B cell (primary cell): Measurements from ENCODE around the gene ABCG1. TPM values are rescaled to one million over a fixed set of nuclear protein-coding genes. Genes with fewer than 3 reads are reported as not detected.

ENCODE experiments used
- ATAC-seq: fragments of 200-7000 bp; cut with Tn5 transposase; one replicate; pipeline ENCODE4 v1.10.0; 2021; ENCODE audit warnings: low read depth, mild to moderate bottlenecking, moderate number of reproducible peaks, moderate library complexity
- CTCF ChIA-PET: fragments of 350-600 bp; sonication (Branson Sonifier 250); formaldehyde crosslinking; loops from one replicate; lab custom pipeline; 2021; ENCODE audit warnings: antibody characterized with exemption, inconsistent platforms; lab: Charles Lee
- POLR2A ChIA-PET: fragments of 350-600 bp; sonication (Branson Sonifier 250); formaldehyde crosslinking; loops from one replicate; lab custom pipeline; 2021; ENCODE audit warnings: antibody characterized with exemption; lab: Charles Lee
- DNase-seq: peaks from one replicate; pipeline ENCODE4 v3.0.0; 2013
- H2AFZ ChIP-seq: 2 replicates; pipeline ENCODE4 v1.6.1; 2012; ENCODE audit warnings: mild to moderate bottlenecking, low read depth, low read length; ENCODE audit not compliant: insufficient read depth, poor library complexity, severe bottlenecking
- H3K27ac ChIP-seq, 2 donors: 1 replicate in 1 of 2; 2 replicates in 1 of 2; pipeline ENCODE4 v1.5.1; 2012 to 2013; ENCODE audit warnings: low read length in 2 of 2, mild to moderate bottlenecking in 2 of 2, moderate library complexity in 1 of 2
- H3K27me3 ChIP-seq, 4 experiments: fragments of 200-600 bp in 1 of 4; sonication (generic) in 1 of 4; replicated peaks in 1 of 4; 1 replicate in 2 of 4; 2 replicates in 2 of 4; pipeline versions ENCODE4 v1.6.1 to v1.7.0; 2013 to 2016; ENCODE audit warnings: low read length in 3 of 4, mild to moderate bottlenecking in 2 of 4, mixed read lengths in 1 of 4, moderate library complexity in 1 of 4; ENCODE audit not compliant: insufficient read depth in 4 of 4, control insufficient read depth in 3 of 4; ENCODE audit errors: control extremely low read depth in 1 of 4
- H3K36me3 ChIP-seq, 2 experiments: replicated peaks in 1 of 2; 1 replicate in 1 of 2; 2 replicates in 1 of 2; pipeline versions ENCODE4 v1.6.1 to v1.7.1; 2013; ENCODE audit warnings: low read length in 1 of 2; ENCODE audit not compliant: insufficient read depth in 2 of 2, control insufficient read depth in 1 of 2; ENCODE audit errors: control extremely low read depth in 1 of 2, extremely low read depth in 1 of 2
- H3K4me1 ChIP-seq, 2 donors: fragments of 200-600 bp in 1 of 2; sonication (generic) in 1 of 2; 1 replicate in 1 of 2; 2 replicates in 1 of 2; pipeline versions ENCODE4 v1.5.1 to v1.6.1; 2013 to 2017; ENCODE audit warnings: low read length in 2 of 2; ENCODE audit not compliant: control insufficient read depth in 2 of 2, insufficient read depth in 2 of 2
- H3K4me2 ChIP-seq: replicated peaks from 2 replicates; pipeline ENCODE3; 2012; ENCODE audit warnings: mild to moderate bottlenecking, low read depth, low read length; ENCODE audit not compliant: poor library complexity, severe bottlenecking
- H3K4me3 ChIP-seq, 5 experiments: fragments of 200-600 bp in 1 of 5; sonication (generic) in 1 of 5; 1 replicate in 3 of 5; 2 replicates in 2 of 5; pipeline versions ENCODE4 v1.5.1 to v1.7.0; 2011 to 2016; ENCODE audit warnings: low read length in 4 of 5, mild to moderate bottlenecking in 4 of 5, low read depth in 2 of 5, control low read depth in 1 of 5, moderate library complexity in 1 of 5; ENCODE audit not compliant: insufficient read depth in 1 of 5; ENCODE audit errors: control extremely low read depth in 1 of 5, extremely low read depth in 1 of 5
- H3K79me2 ChIP-seq: fragments of 200-600 bp; sonication (generic); one replicate; pipeline ENCODE4 v1.6.0; 2016; ENCODE audit warnings: low read length; ENCODE audit not compliant: control insufficient read depth, insufficient read depth
- H3K9ac ChIP-seq: fragments of 200-600 bp; sonication (generic); 2 replicates; pipeline ENCODE4 v1.6.1; 2017; ENCODE audit warnings: mild to moderate bottlenecking, low read length, moderate library complexity
- H3K9me3 ChIP-seq, 3 donors: one replicate each; pipeline versions ENCODE4 v1.6.1 to v1.7.1; 2013; ENCODE audit warnings: low read length in 2 of 3; ENCODE audit not compliant: control insufficient read depth in 2 of 3, insufficient read depth in 1 of 3; ENCODE audit errors: control extremely low read depth in 1 of 3
- H4K20me1 ChIP-seq: 2 replicates; pipeline ENCODE4 v1.6.0; 2012; ENCODE audit warnings: mild to moderate bottlenecking, low read length; ENCODE audit not compliant: insufficient read depth, control insufficient read depth, poor library complexity, severe bottlenecking
- H3K27ac Mint-ChIP-seq: one replicate; pipeline ENCODE4 v1.8.0; 2021; ENCODE audit warnings: mixed read lengths
- H3K27me3 Mint-ChIP-seq: one replicate; pipeline ENCODE4 v1.8.0; 2021; ENCODE audit warnings: mixed read lengths
- H3K4me1 Mint-ChIP-seq: one replicate; pipeline ENCODE4 v1.8.0; 2021; ENCODE audit warnings: mixed read lengths
- H3K4me3 Mint-ChIP-seq: one replicate; pipeline ENCODE4 v1.8.0; 2021; ENCODE audit warnings: mixed read lengths
- H3K9me3 Mint-ChIP-seq: one replicate; pipeline ENCODE4 v1.8.0; 2022; ENCODE audit warnings: mixed read lengths; ENCODE audit not compliant: insufficient read depth
- EZH2 ChIP-seq: IDR thresholded peaks from 2 replicates; pipeline ENCODE4 v1.6.1; 2012; ENCODE audit warnings: borderline replicate concordance, low read depth, mild to moderate bottlenecking, moderate library complexity, low read length; ENCODE audit not compliant: insufficient read depth, poor library complexity, severe bottlenecking
- WGBS: methylation state at CpG from one replicate; pipeline ENCODE4 v1.1.5; 2013; ENCODE audit warnings: missing lambda C conversion rate; ENCODE audit not compliant: insufficient coverage; 5-methylcytosine and 5-hydroxymethylcytosine counted together
- intact Hi-C: fragments of 100-400 bp; cut with micrococcal nuclease; formaldehyde crosslinking; loops from one replicate; pipeline ENCODE4 v1.10.0; 2022
- polyA plus RNA-seq: library from polyadenylated mRNA; depleted of rRNA; stranded (reverse); fragments of >200 nt; gene quantifications from 2 replicates; pipeline ENCODE4 v1.2.3, GENCODE V29; 2012
- total RNA-seq, 2 donors: library from RNA; stranded (reverse); fragments of 120-200 nt in 1 of 2; gene quantifications; 1 replicate in 1 of 2; 2 replicates in 1 of 2; pipeline versions ENCODE4 v1.2.3 to v1.2.4, GENCODE V29; 2013 to 2022
- TF ChIP-seq, protein P1 (sequence below): fragments of 200-600 bp; IDR thresholded peaks from one replicate; pipeline ENCODE4 v1.8.0; 2022; ENCODE audit warnings: antibody characterized with exemption, mild to moderate bottlenecking

The ABCG1 gene
- total and polyA plus RNA-seq, 2 donors (not counting 1 experiment from before 2014, with no cell fraction given): 8.7 to 27.5 TPM

DNA sequence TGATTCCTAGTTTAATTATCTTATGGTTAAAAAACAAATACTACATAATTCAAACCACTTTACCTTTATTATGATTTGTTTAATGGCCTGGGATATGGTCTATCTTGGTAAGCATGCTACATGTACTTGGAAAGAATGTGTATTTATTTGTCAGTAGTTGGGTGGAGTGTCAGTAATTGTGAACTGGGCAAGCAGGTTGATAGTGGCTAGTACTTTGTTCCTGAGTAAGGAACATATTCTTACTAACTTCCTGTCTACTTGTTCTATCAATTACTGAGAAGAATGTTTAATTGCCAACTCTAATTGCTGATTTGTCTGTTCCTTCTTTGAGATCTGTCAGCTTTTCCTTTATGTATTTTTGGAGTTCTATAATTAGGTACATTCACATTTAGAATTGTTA, 49.2 kb upstream of the ABCG1 start:
- no peak overlapping the region for H2AFZ ChIP-seq
- H3K4me3 Mint-ChIP-seq: no peak overlapping the region
- H4K20me1 ChIP-seq: no peaks in the 10 kb centered on the region
- H3K27me3 ChIP-seq: no peaks in the 10 kb centered on the region
- no peaks in the 10 kb centered on the region for H3K9me3 Mint-ChIP-seq
- no peaks in the 10 kb centered on the region for H3K79me2 ChIP-seq
- H3K4me1 Mint-ChIP-seq: no peaks in the 10 kb centered on the region
- H3K9ac ChIP-seq: no peak overlapping the region
- no peak overlapping the region for H3K27ac ChIP-seq
- no peak for TF ChIP-seq EZH2
- TF ChIP-seq, protein P1, sequence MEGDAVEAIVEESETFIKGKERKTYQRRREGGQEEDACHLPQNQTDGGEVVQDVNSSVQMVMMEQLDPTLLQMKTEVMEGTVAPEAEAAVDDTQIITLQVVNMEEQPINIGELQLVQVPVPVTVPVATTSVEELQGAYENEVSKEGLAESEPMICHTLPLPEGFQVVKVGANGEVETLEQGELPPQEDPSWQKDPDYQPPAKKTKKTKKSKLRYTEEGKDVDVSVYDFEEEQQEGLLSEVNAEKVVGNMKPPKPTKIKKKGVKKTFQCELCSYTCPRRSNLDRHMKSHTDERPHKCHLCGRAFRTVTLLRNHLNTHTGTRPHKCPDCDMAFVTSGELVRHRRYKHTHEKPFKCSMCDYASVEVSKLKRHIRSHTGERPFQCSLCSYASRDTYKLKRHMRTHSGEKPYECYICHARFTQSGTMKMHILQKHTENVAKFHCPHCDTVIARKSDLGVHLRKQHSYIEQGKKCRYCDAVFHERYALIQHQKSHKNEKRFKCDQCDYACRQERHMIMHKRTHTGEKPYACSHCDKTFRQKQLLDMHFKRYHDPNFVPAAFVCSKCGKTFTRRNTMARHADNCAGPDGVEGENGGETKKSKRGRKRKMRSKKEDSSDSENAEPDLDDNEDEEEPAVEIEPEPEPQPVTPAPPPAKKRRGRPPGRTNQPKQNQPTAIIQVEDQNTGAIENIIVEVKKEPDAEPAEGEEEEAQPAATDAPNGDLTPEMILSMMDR: no peak
- POLR2A ChIA-PET: no interaction called here
- H3K4me1 ChIP-seq: peaks cover 0 to under 1% of the 10 kb centered on the region in 2 donors
- DNase-seq: no peak
- CTCF ChIA-PET: interaction anchor here (2.3 kb wide), 1 partner anchor 89 kb away, joined by 10 read pairs; no protein-coding TSS in a partner anchor
- intact Hi-C loops: loop anchor here (10.0 kb wide), 1 partner anchor 165 kb away; no protein-coding TSS in a partner anchor
- H3K36me3 ChIP-seq: no peaks in the 10 kb centered on the region
- no peak overlapping the region for H3K4me2 ChIP-seq
- H3K9me3 ChIP-seq: peaks cover 0 to 4% (median 0%) of the 10 kb centered on the region in 3 donors
- H3K4me3 ChIP-seq: no peak overlapping the region
- H3K27ac Mint-ChIP-seq: no peak overlapping the region
- no peak for ATAC-seq
- no peaks in the 10 kb centered on the region for H3K27me3 Mint-ChIP-seq

GRCh38 chr21:42171091-42172053, 47.6 kb upstream of the ABCG1 start:
- Histone ChIP-seq H2AFZ (no peak overlapping the region), H3K27me3 (no peaks in the 10 kb centered on the region), H3K27ac (no peak overlapping the region), H3K79me2 (no peaks in the 10 kb centered on the region), H4K20me1 (no peaks in the 10 kb centered on the region), H3K9me3 (peaks cover 0 to 4% (median 0%) of the 10 kb centered on the region in 3 donors), H3K4me3 (no peak overlapping the region), H3K4me1 (no peaks in the 10 kb centered on the region), H3K36me3 (no peaks in the 10 kb centered on the region), H3K4me2 (no peak overlapping the region), H3K9ac (no peak overlapping the region)
- WGBS: 83% methylated on average over 6 of the region's 14 CpGs
- DNase-seq: no peak
- no peak for TF ChIP-seq EZH2
- TF ChIP-seq, protein P1: no peak
- Mint-ChIP-seq H3K4me3 (no peak overlapping the region), H3K27ac (no peak overlapping the region), H3K4me1 (no peaks in the 10 kb centered on the region), H3K9me3 (no peaks in the 10 kb centered on the region), H3K27me3 (no peaks in the 10 kb centered on the region)
- intact Hi-C loops: no loop called here
- ChIA-PET POLR2A (no interaction called here), CTCF (interaction anchor here (0.8 to 1.1 kb wide), 5 partner anchors 23 to 1909 kb away, joined by 3 to 5 read pairs (median 4); no protein-coding TSS in a partner anchor)
- no peak for ATAC-seq
